ENCODE measurements around the gene VSIG2.
"Not testable (repeated sequence)": the region's sequence is repeated elsewhere in the genome, so short reads cannot be mapped to it uniquely, and the experiment has no call there.

Gene VSIG2

DNA sequence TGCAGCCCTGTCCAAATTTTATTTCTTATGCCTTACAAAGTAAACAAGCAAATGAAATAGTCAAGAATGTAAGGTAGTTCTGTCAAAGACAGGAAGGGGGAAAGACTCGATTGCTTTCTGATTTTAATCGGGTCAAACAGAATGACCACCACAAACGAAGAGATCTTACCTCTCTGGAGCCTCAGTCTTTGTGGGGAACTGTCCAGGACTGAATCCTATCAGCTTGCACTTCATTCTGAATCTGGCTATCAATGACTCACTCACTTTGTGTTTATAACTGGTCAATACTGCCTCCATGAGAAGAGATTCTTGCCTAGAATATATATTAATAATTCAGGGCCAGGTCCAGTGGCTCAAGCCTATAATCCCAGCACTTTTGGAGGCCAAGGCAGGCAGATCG, 30.9 kb upstream of the VSIG2 start:
- Mint-ChIP-seq H3K27me3 (ENCODE audit: low read depth) (no peaks in the 10 kb centered on the region), H3K4me3 (no peak overlapping the region), H3K27ac (no peak overlapping the region), H3K36me3 (ENCODE audit: low read depth) (peaks cover 13% of the 10 kb centered on the region), H3K9me3 (no peaks in the 10 kb centered on the region), H3K4me1 (no peaks in the 10 kb centered on the region)
- TF ChIP-seq, protein P1, sequence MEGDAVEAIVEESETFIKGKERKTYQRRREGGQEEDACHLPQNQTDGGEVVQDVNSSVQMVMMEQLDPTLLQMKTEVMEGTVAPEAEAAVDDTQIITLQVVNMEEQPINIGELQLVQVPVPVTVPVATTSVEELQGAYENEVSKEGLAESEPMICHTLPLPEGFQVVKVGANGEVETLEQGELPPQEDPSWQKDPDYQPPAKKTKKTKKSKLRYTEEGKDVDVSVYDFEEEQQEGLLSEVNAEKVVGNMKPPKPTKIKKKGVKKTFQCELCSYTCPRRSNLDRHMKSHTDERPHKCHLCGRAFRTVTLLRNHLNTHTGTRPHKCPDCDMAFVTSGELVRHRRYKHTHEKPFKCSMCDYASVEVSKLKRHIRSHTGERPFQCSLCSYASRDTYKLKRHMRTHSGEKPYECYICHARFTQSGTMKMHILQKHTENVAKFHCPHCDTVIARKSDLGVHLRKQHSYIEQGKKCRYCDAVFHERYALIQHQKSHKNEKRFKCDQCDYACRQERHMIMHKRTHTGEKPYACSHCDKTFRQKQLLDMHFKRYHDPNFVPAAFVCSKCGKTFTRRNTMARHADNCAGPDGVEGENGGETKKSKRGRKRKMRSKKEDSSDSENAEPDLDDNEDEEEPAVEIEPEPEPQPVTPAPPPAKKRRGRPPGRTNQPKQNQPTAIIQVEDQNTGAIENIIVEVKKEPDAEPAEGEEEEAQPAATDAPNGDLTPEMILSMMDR (IDR thresholded peaks at IDR 0.05; ENCODE audit: unreplicated experiment in 3 of 3) = no peak

DNA sequence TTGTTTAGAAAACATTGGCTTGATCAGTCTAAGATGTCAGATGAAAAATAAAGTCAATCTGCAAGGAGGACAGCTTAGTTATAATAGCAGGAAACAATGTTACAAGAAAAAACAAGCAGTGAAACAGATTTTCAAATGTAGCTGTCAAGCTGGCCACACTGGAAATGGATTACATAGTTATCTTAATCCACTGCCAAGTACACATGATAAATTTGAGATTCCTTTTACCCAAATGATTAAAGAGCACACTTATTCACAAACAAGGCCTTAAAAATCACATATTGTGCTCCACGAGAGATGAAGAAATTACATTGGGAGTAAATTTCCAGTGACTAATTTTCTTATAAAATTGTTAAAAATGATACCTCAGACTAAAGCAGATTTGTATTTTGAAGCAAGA, 27.5 kb upstream of the VSIG2 start:
- Mint-ChIP-seq H3K36me3 (ENCODE audit: low read depth) (peaks cover 38% of the 10 kb centered on the region), H3K4me3 (no peak overlapping the region), H3K27ac (no peak overlapping the region), H3K9me3 (no peaks in the 10 kb centered on the region), H3K27me3 (ENCODE audit: low read depth) (no peaks in the 10 kb centered on the region), H3K4me1 (peaks cover 7% of the 10 kb centered on the region)
- TF ChIP-seq, protein P1 (IDR thresholded peaks at IDR 0.05; ENCODE audit: unreplicated experiment in 3 of 3) = no peak

DNA sequence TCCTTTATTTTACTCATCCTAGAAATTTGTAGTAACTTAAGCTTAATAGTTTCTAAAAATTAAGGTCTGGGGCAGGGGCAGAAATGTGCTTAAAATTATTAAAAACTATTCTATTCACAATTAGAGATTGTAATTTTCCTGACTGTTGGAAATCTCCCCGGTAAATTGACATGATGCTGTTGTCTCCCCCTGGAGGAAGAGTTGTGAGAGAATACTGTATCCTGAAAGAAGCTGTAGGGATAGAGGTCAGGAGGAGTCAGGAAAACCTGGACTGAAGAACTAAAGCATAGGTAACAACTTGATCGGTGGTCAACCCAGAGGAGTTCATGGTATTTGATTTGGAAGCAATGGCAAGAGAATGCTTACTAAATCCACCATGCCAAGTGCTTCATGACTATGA, 26.2 kb upstream of the VSIG2 start:
- Mint-ChIP-seq H3K36me3 (ENCODE audit: low read depth) (peaks cover 37% of the 10 kb centered on the region), H3K9me3 (no peaks in the 10 kb centered on the region), H3K4me3 (no peak overlapping the region), H3K27me3 (ENCODE audit: low read depth) (no peaks in the 10 kb centered on the region), H3K27ac (no peak overlapping the region), H3K4me1 (peaks cover 7% of the 10 kb centered on the region)
- TF ChIP-seq, protein P1 (IDR thresholded peaks at IDR 0.05; ENCODE audit: unreplicated experiment in 3 of 3) = peak in 1 of 3 experiments; percentile 18

DNA sequence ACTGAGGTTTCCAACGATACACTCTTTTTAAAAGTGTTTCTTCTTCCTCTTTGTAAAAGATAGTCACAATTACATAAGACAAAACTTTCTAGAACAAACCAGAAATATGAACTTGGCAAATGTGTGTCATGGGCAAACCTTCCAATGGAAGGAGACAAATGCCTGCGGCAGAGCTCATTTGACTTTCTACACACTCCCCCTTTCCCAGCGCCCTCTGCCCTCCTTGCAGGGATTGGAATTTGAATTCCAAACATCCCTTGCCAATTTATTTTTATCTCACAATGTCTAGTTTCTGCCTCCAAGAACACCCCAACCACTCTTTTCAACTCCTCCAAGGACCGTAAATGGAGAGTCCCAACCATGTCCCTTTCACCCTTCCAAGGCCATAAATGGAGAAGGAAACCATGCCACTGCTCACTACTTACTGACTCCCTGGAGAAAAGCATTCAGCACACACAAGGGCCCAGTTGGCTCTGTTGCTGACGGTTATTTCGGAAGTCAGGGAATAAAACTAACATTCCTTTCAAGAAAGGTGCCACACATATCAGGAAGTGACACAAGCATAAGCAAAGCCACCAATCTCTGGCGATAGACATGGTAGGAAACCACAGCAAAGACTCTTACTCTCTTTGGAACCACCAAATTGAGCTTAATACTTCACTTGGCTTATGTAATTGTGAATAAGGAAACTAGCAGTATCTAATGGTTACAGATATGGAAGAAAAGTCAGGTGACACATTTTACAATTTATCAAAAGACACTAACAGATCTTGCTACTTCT, 25.0 kb upstream of the VSIG2 start:
- H3K27ac Mint-ChIP-seq = no peak overlapping the region
- H3K9me3 Mint-ChIP-seq = no peaks in the 10 kb centered on the region
- TF ChIP-seq, protein P1 (IDR thresholded peaks at IDR 0.05; ENCODE audit: unreplicated experiment in 3 of 3) = no peak
- no peak overlapping the region for H3K4me3 Mint-ChIP-seq
- H3K4me1 Mint-ChIP-seq = peaks cover 7% of the 10 kb centered on the region
- peaks cover 46% of the 10 kb centered on the region for H3K36me3 Mint-ChIP-seq (ENCODE audit: low read depth)
- no peaks in the 10 kb centered on the region for H3K27me3 Mint-ChIP-seq (ENCODE audit: low read depth)

DNA sequence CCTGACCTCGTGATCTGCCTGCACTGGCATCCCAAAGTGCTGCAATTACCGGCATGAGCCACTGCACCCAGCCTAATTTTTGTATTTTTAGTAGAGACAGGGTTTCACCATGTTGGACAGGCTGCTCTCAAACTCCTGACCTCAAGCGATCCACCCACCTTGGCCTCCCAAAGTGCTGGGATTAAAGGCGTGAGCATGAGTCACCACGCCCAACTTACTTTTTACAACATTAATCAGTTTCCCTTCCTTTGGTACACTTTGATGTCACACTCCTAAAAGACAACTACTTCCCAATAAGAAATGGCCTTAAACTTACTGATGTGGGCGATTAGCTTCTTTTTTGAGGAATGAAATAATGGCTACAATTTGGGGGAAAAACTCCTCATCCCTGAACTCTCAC, 18.9 kb upstream of the VSIG2 start:
- H3K4me1 Mint-ChIP-seq; H3K27me3 Mint-ChIP-seq (ENCODE audit: low read depth); H3K27ac Mint-ChIP-seq; H3K9me3 Mint-ChIP-seq; H3K4me3 Mint-ChIP-seq: not testable (repeated sequence)
- peaks cover 67% of the 10 kb centered on the region for H3K36me3 Mint-ChIP-seq (ENCODE audit: low read depth)

DNA sequence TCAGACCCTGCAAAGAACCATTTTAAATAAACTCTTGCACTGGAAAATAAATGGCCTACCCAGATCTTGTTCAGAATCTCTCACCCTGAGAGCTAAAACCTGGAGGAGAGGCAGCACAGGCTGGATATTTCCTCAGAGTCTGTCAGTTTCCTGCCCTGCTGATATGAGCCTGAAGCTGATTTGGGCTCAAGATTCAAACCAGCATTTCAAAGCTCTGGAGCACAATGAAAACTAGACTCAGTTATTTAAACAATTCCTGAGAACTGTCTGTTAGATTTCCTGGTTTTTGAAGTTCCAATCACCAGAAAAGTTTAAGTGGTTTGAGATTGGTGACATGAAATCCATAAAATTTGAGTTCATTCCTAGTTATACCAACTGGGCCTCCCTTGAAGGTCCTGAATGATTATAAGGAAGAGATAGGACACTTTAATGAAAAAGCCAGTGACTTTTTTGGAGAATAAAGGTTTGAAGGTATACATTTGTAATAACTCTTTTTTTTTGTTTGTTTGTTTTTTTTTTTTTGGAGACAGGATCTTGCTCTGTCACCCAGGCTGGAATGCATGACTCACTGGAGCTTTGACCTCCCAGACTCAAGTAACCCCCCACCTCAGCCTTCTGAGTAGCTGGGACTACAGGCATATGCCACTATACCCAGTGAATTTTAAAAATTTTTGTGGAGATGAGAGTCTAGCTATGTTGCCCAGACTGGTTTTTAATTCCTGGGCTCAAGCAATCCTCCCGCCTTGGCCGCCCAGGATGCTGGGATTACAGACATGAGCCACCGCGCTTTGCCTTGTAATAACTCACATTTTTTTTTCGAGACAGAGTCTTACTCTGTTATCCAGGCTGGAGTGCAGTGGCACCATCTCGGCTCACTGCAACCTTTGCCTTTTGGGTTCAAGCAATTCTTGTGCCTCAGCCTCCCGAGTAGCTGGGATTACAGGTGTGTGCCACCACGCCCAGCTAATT, 18.0 kb upstream of the VSIG2 start:
- H3K36me3 Mint-ChIP-seq (ENCODE audit: low read depth) = peaks cover 64% of the 10 kb centered on the region

More for the DNA sequence above, 18.0 kb upstream of the VSIG2 start:
- Mint-ChIP-seq H3K27me3 (ENCODE audit: low read depth) (peaks cover 2% of the 10 kb centered on the region), H3K27ac (peak overlapping the region in 1 of 3 experiments; percentile 24), H3K4me1 (peaks cover 3% of the 10 kb centered on the region), H3K9me3 (no peaks in the 10 kb centered on the region), H3K4me3 (no peak overlapping the region)
- TF ChIP-seq, protein P1 (IDR thresholded peaks at IDR 0.05; ENCODE audit: unreplicated experiment in 3 of 3) = no peak

Data from nephron (organoid).